Measurements from ENCODE around the gene ST6GALNAC1. TPM values are rescaled to one million over a fixed set of nuclear protein-coding genes. Genes with fewer than 3 reads are reported as not detected.

The ST6GALNAC1 gene
- total and polyA plus RNA-seq, 2 donors (not counting 3 experiments of a cell fraction or from before 2014, with no cell fraction given) = 0.19 to 0.55 TPM

- Histone ChIP-seq H3K27ac (ENCODE audit: insufficient read depth, low read depth, low read length) (no peak overlapping the region), H3K9me1 (replicated peaks; ENCODE audit: control insufficient read depth, extremely low read depth, insufficient read depth, low read length) (no peaks in the 10 kb centered on the region), H2AFZ (ENCODE audit: low read depth, low read length) (no peak overlapping the region), H3K79me2 (ENCODE audit: control insufficient read depth, insufficient read depth, low read length) (no peaks in the 10 kb centered on the region), H3K27me3 (ENCODE audit: control insufficient read depth in 2 of 2, insufficient read depth in 2 of 2, low read length in 2 of 2) (no peaks in the 10 kb centered on the region), H3K36me3 (ENCODE audit: control insufficient read depth in 2 of 2, extremely low read depth in 1 of 2, insufficient read depth in 2 of 2, low read length in 2 of 2) (no peaks in the 10 kb centered on the region), H3K4me3 (replicated peaks in 1 of 3; ENCODE audit: insufficient read depth in 1 of 3, low read depth in 1 of 3, low read length in 3 of 3) (no peak overlapping the region), H3K9ac (replicated peaks; ENCODE audit: extremely low read depth, insufficient read depth, low read length) (no peak overlapping the region), H3K4me2 (ENCODE audit: insufficient read depth, low read length) (no peak overlapping the region), H3K9me3 (replicated peaks; ENCODE audit: control insufficient read depth, insufficient read depth, low read length) (no peaks in the 10 kb centered on the region), H4K20me1 (replicated peaks; ENCODE audit: control insufficient read depth, extremely low read depth, insufficient read depth, low read length) (no peaks in the 10 kb centered on the region), H3K4me1 (ENCODE audit: control insufficient read depth, extremely low read depth, insufficient read depth, low read length) (peaks cover 2% of the 10 kb centered on the region)
- no peak for DNase-seq (ENCODE audit: low read depth, low spot score)
- CTCF ChIA-PET = no interaction called here
- intact Hi-C loops (cut with micrococcal nuclease) = no loop called here
- FAIRE-seq = no peak
- POLR2A ChIA-PET = no interaction called here
- dilution Hi-C loops (cut with MboI; ENCODE audit: extremely low pct_ligation_motif_present, low sequenced_read_pairs) = no loop called here
- TF ChIP-seq POLR2AphosphoS5 (IDR thresholded peaks at IDR 0.05; ENCODE audit: insufficient read depth, low read depth, low read length) (no peak), JUN (IDR thresholded peaks at IDR 0.05; ENCODE audit: borderline replicate concordance, insufficient read depth, insufficient read length, low read depth) (no peak), GATA2 (IDR thresholded peaks at IDR 0.05; ENCODE audit: insufficient read depth, insufficient read length, low read depth, low read length) (no peak), MYC (IDR thresholded peaks at IDR 0.05; ENCODE audit: low read depth, low read length) (no peak), EZH2 (IDR thresholded peaks at IDR 0.05; ENCODE audit: borderline replicate concordance, low read depth, low read length, severe bottlenecking) (no peak), POLR2A (IDR thresholded peaks at IDR 0.05; ENCODE audit: low read depth, low read length) (no peak), FOS (IDR thresholded peaks at IDR 0.05; ENCODE audit: borderline replicate concordance, insufficient read depth, low read length) (no peak)
- TF ChIP-seq, protein P1, sequence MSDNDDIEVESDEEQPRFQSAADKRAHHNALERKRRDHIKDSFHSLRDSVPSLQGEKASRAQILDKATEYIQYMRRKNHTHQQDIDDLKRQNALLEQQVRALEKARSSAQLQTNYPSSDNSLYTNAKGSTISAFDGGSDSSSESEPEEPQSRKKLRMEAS (IDR thresholded peaks at IDR 0.05; ENCODE audit: insufficient read depth, insufficient read length) = no peak
- TF ChIP-seq, protein P2, sequence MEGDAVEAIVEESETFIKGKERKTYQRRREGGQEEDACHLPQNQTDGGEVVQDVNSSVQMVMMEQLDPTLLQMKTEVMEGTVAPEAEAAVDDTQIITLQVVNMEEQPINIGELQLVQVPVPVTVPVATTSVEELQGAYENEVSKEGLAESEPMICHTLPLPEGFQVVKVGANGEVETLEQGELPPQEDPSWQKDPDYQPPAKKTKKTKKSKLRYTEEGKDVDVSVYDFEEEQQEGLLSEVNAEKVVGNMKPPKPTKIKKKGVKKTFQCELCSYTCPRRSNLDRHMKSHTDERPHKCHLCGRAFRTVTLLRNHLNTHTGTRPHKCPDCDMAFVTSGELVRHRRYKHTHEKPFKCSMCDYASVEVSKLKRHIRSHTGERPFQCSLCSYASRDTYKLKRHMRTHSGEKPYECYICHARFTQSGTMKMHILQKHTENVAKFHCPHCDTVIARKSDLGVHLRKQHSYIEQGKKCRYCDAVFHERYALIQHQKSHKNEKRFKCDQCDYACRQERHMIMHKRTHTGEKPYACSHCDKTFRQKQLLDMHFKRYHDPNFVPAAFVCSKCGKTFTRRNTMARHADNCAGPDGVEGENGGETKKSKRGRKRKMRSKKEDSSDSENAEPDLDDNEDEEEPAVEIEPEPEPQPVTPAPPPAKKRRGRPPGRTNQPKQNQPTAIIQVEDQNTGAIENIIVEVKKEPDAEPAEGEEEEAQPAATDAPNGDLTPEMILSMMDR (IDR thresholded peaks at IDR 0.05; ENCODE audit: extremely low read depth in 1 of 2, insufficient read depth in 1 of 2, low read depth in 1 of 2, low read length in 2 of 2) = no peak
- no TSS peak for BruUV-seq (replicated peaks)
Observed at GRCh38 chr17:76676629-76677028, 33.1 kb upstream of the ST6GALNAC1 start.

All from endothelial cell of umbilical vein (primary cell).